IMR-90 (cell line): Measurements from ENCODE around the gene FAM163B. TPM values are rescaled to one million over a fixed set of nuclear protein-coding genes. Genes with fewer than 3 reads are reported as not detected.

Source experiments
- ATAC-seq: fragments of 200-7000 bp; cut with Tn5 transposase; 2 replicates; pipeline ENCODE4 v1.9.1; 2020; ENCODE audit warnings: low read depth, mild to moderate bottlenecking, moderate library complexity
- BruUV-seq: library from RNA; stranded (reverse); fragments of 400-500 nt; replicated peaks from 2 replicates; lab custom pipeline; 2021; lab: Mats Ljungman, UMichigan
- CTCF ChIA-PET: fragments of 300-600 bp; formaldehyde crosslinking; extraction: SDS; loops from one replicate; lab custom pipeline; 2021; ENCODE audit warnings: antibody characterized with exemption; lab: Yijun Ruan, JAX
- POLR2A ChIA-PET: fragments of 300-600 bp; sonication (Branson Sonifier 250); formaldehyde crosslinking; loops from one replicate; lab custom pipeline; 2022; ENCODE audit warnings: antibody characterized with exemption; ENCODE audit not compliant: unreplicated experiment; lab: Charles Lee
- DNase-seq: peaks from one replicate; pipeline ENCODE4 v3.0.0; 2013
- H2AFZ ChIP-seq: replicated peaks from 2 replicates; pipeline ENCODE3; 2013; ENCODE audit warnings: low read length, mild to moderate bottlenecking; ENCODE audit not compliant: poor library complexity
- H2AK5ac ChIP-seq: 2 replicates; pipeline ENCODE4 v1.6.1; 2013; ENCODE audit warnings: low read depth, low read length, inconsistent platforms
- H2AK9ac ChIP-seq: replicated peaks from 2 replicates; pipeline ENCODE3; 2013; ENCODE audit warnings: mild to moderate bottlenecking, low read depth, low read length, moderate library complexity; ENCODE audit not compliant: poor library complexity
- H2BK120ac ChIP-seq: 2 replicates; pipeline ENCODE4 v1.6.1; 2013; ENCODE audit warnings: low read depth, low read length, inconsistent platforms
- H2BK15ac ChIP-seq: 3 replicates; pipeline ENCODE4 v1.6.1; 2013; ENCODE audit warnings: low read depth, low read length, inconsistent platforms
- H2BK20ac ChIP-seq: 2 replicates; pipeline ENCODE4 v1.6.1; 2013; ENCODE audit warnings: low read depth, mild to moderate bottlenecking, inconsistent platforms, low read length, moderate library complexity
- H2BK5ac ChIP-seq: 2 replicates; pipeline ENCODE4 v1.6.1; 2013; ENCODE audit warnings: mild to moderate bottlenecking, low read depth, low read length, inconsistent platforms; ENCODE audit not compliant: poor library complexity, severe bottlenecking
- H3K14ac ChIP-seq: replicated peaks from 2 replicates; pipeline ENCODE4 v1.6.1; 2013; ENCODE audit warnings: low read depth, low read length, inconsistent platforms
- H3K18ac ChIP-seq: 2 replicates; pipeline ENCODE4 v1.6.1; 2013; ENCODE audit warnings: low read depth, low read length, control low read depth
- H3K23ac ChIP-seq: 2 replicates; pipeline ENCODE4 v1.6.1; 2013; ENCODE audit warnings: low read depth, low read length, inconsistent platforms
- H3K27ac ChIP-seq: 2 replicates; pipeline ENCODE4 v1.5.1; 2013; ENCODE audit warnings: mild to moderate bottlenecking, control low read depth, low read length; ENCODE audit not compliant: insufficient read depth
- H3K27me3 ChIP-seq: 2 replicates; pipeline ENCODE4 v1.6.1; 2013; ENCODE audit warnings: low read length; ENCODE audit not compliant: control insufficient read depth, insufficient read depth
- H3K36me3 ChIP-seq: 2 replicates; pipeline ENCODE4 v1.6.1; 2013; ENCODE audit warnings: low read length, mixed read lengths; ENCODE audit not compliant: control insufficient read depth, insufficient read depth
- H3K4ac ChIP-seq: 2 replicates; pipeline ENCODE4 v1.6.1; 2013; ENCODE audit warnings: low read depth, low read length, inconsistent platforms
- H3K4me1 ChIP-seq: 2 replicates; pipeline ENCODE4 v1.6.1; 2013; ENCODE audit warnings: low read length, mixed read lengths; ENCODE audit not compliant: control insufficient read depth, insufficient read depth
- H3K4me2 ChIP-seq: 2 replicates; pipeline ENCODE4 v1.6.1; 2013; ENCODE audit warnings: low read depth, mild to moderate bottlenecking, control low read depth, low read length, moderate library complexity
- H3K4me3 ChIP-seq: 2 replicates; pipeline ENCODE4 v1.5.1; 2013; ENCODE audit warnings: low read depth, mild to moderate bottlenecking, control low read depth, low read length, moderate library complexity; ENCODE audit not compliant: insufficient read depth
- H3K56ac ChIP-seq: 2 replicates; pipeline ENCODE4 v1.6.1; 2013; ENCODE audit warnings: low read length, inconsistent platforms; ENCODE audit not compliant: insufficient read depth; ENCODE audit errors: extremely low read depth
- H3K79me1 ChIP-seq, 2 experiments: 2 replicates each; pipeline ENCODE4 v1.6.1; 2013; ENCODE audit warnings: low read length in 2 of 2, inconsistent platforms in 1 of 2, low read depth in 1 of 2
- H3K9ac ChIP-seq: 2 replicates; pipeline ENCODE4 v1.6.1; 2013; ENCODE audit warnings: low read depth, low read length, control low read depth
- H3K9me1 ChIP-seq: 2 replicates; pipeline ENCODE4 v1.6.1; 2013; ENCODE audit warnings: low read length, inconsistent platforms; ENCODE audit not compliant: insufficient read depth
- H3K9me3 ChIP-seq: 2 replicates; pipeline ENCODE4 v1.6.1; 2013; ENCODE audit warnings: low read length; ENCODE audit not compliant: control insufficient read depth, insufficient read depth
- H4K20me1 ChIP-seq: 2 replicates; pipeline ENCODE4 v1.6.1; 2013; ENCODE audit warnings: low read length, inconsistent platforms; ENCODE audit not compliant: insufficient read depth
- H4K5ac ChIP-seq: 2 replicates; pipeline ENCODE4 v1.6.1; 2013; ENCODE audit warnings: mild to moderate bottlenecking, low read depth, low read length, control low read depth
- H4K8ac ChIP-seq, 2 experiments: 2 replicates each; pipeline ENCODE4 v1.6.1; 2013; ENCODE audit warnings: low read depth in 2 of 2, low read length in 2 of 2, control low read depth in 1 of 2, inconsistent platforms in 1 of 2
- H4K91ac ChIP-seq: 2 replicates; pipeline ENCODE4 v1.6.1; 2013; ENCODE audit warnings: low read depth, low read length, inconsistent platforms; ENCODE audit not compliant: insufficient read depth
- BHLHE40 ChIP-seq: fragments of 150-350 bp; IDR thresholded peaks from 2 replicates; pipeline ENCODE4 v1.6.1; 2016; ENCODE audit warnings: mild to moderate bottlenecking, low read depth, low read length
- CEBPB ChIP-seq: IDR thresholded peaks from 2 replicates; pipeline ENCODE4 v1.6.1; 2012; ENCODE audit warnings: low read depth, low read length, improper control_type of control experiment
- CHD1 ChIP-seq: IDR thresholded peaks from 2 replicates; pipeline ENCODE4 v1.6.1; 2012; ENCODE audit warnings: low read depth, low read length, improper control_type of control experiment
- FOS ChIP-seq: fragments of 150-350 bp; IDR thresholded peaks from 2 replicates; pipeline ENCODE4 v1.6.1; 2016; ENCODE audit warnings: low read depth, low read length
- MAFK ChIP-seq: IDR thresholded peaks from 2 replicates; pipeline ENCODE4 v1.6.1; 2012; ENCODE audit warnings: low read depth, low read length, improper control_type of control experiment
- MAZ ChIP-seq: IDR thresholded peaks from 2 replicates; pipeline ENCODE4 v1.6.1; 2012; ENCODE audit warnings: low read depth, mild to moderate bottlenecking, low read length, improper control_type of control experiment, moderate library complexity, borderline replicate concordance
- MXI1 ChIP-seq: IDR thresholded peaks from 2 replicates; pipeline ENCODE4 v1.6.1; 2012; ENCODE audit warnings: low read depth, mild to moderate bottlenecking, low read length, moderate library complexity, borderline replicate concordance
- NFE2L2 ChIP-seq: fragments of 150-350 bp; IDR thresholded peaks from 2 replicates; pipeline ENCODE4 v1.6.1; 2016; ENCODE audit warnings: low read depth, mild to moderate bottlenecking, low read length
- POLR2A ChIP-seq: IDR thresholded peaks from 2 replicates; pipeline ENCODE4 v1.6.1; 2012; ENCODE audit warnings: mild to moderate bottlenecking, low read depth, low read length
- RAD21 ChIP-seq: IDR thresholded peaks from 2 replicates; pipeline ENCODE4 v1.6.1; 2012; ENCODE audit warnings: low read length, improper control_type of control experiment
- RCOR1 ChIP-seq: IDR thresholded peaks from 2 replicates; pipeline ENCODE4 v1.6.1; 2012; ENCODE audit warnings: mild to moderate bottlenecking, low read length, improper control_type of control experiment; ENCODE audit not compliant: insufficient replicate concordance
- RFX5 ChIP-seq: IDR thresholded peaks from 2 replicates; pipeline ENCODE4 v1.8.0; 2012; ENCODE audit warnings: low read depth, mild to moderate bottlenecking, low read length, moderate library complexity
- SMC3 ChIP-seq: fragments of 150-350 bp; IDR thresholded peaks from 2 replicates; pipeline ENCODE4 v1.6.1; 2016; ENCODE audit warnings: low read depth, mild to moderate bottlenecking, antibody characterized with exemption, low read length, moderate library complexity
- WGBS, 2 experiments: methylation state at CpG; one replicate each; pipeline versions ENCODE4 v1.1.5 to v1.1.7; 2013; ENCODE audit warnings: missing lambda C conversion rate in 2 of 2; ENCODE audit not compliant: insufficient read length in 1 of 2; ENCODE audit errors: extremely low coverage in 2 of 2; 5-methylcytosine and 5-hydroxymethylcytosine counted together
- dilution Hi-C: fragments of 300-500 bp; cut with HindIII; formaldehyde crosslinking; loops from one replicate; pipeline ENCODE4 v1.14.3; 2018; ENCODE audit warnings: low sequenced_read_pairs; ENCODE audit not compliant: unreplicated experiment
- in situ Hi-C: fragments of 300-500 bp; cut with MboI; formaldehyde crosslinking; loops from 3 replicates; pipeline ENCODE4 v1.14.3; 2019; ENCODE audit warnings: low sequenced_read_pairs, inconsistent platforms, mixed read lengths
- intact Hi-C: fragments of 100-400 bp; cut with micrococcal nuclease; formaldehyde crosslinking; loops from 2 replicates; pipeline ENCODE4 v1.10.0; 2022
- polyA plus RNA-seq, 3 experiments: library from polyadenylated mRNA; depleted of rRNA; stranded (reverse); fragments of >200 nt; gene quantifications; 2 replicates each; pipeline ENCODE4 v1.2.3, GENCODE V29; 2012; ENCODE audit warnings: low replicate concordance in 1 of 3
- total RNA-seq: library from RNA; depleted of rRNA; stranded (reverse); fragments of >200 nt; gene quantifications from 2 replicates; pipeline ENCODE4 v1.2.3, GENCODE V29; 2012
- TF ChIP-seq, protein P1 (sequence below): fragments of 150-350 bp; IDR thresholded peaks from 2 replicates; pipeline ENCODE4 v1.6.1; 2016; ENCODE audit warnings: low read depth, mild to moderate bottlenecking, low read length, moderate library complexity, borderline replicate concordance
- TF ChIP-seq, protein P2 (sequence below): conservative IDR thresholded peaks from 2 replicates; pipeline ENCODE4 v1.5.1; 2012; ENCODE audit warnings: mild to moderate bottlenecking, low read depth, low read length, improper control_type of control experiment
- TF ChIP-seq, protein P3 (sequence below): fragments of 150-350 bp; IDR thresholded peaks from 2 replicates; pipeline ENCODE4 v1.6.1; 2017; ENCODE audit warnings: mild to moderate bottlenecking, antibody characterized with exemption, low read length, low read depth

The FAM163B gene
- total and polyA plus RNA-seq, 2 of the 4 experiments (the other 2 are of a cell fraction), result not detected

DNA sequence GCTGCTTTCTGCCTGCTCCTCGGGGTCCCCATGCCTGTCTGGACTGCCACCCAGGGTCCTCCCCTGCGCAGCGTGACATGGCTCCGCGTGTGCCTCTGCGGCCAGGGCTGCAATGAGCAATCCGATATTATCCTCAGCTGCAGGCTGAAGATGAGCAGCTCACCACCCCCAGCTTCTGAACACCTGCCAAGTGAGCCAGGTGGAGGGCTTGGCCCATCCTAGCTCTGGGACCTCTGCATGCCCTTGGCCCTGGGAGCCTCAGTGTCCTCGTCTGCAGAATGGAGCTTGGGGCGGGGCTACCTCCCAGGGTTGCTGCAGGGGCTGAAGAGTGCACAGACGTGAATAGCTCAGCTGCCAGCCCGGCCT lies 80.3 kb downstream of the FAM163B start:
- Histone ChIP-seq H2BK5ac (no peak overlapping the region), H3K27me3 (peaks cover 80% of the 10 kb centered on the region), H3K23ac (no peak overlapping the region), H3K4ac (no peak overlapping the region), H4K20me1 (peaks cover 2% of the 10 kb centered on the region; the same call in 1 of the 2 replicates), H3K4me3 (no peak overlapping the region), H4K5ac (no peak overlapping the region), H3K18ac (no peak overlapping the region), H3K9ac (no peak overlapping the region), H4K8ac (no peak overlapping the region), H2AK5ac (no peak overlapping the region), H2BK20ac (no peak overlapping the region), H3K4me1 (peaks cover 2% of the 10 kb centered on the region; the same call in 1 of the 2 replicates), H4K91ac (no peak overlapping the region), H3K79me1 (no peaks in the 10 kb centered on the region), H3K56ac (no peak overlapping the region), H3K36me3 (no peaks in the 10 kb centered on the region), H3K9me1 (no peaks in the 10 kb centered on the region), H2AFZ (no peak overlapping the region), H3K4me2 (no peak overlapping the region), H3K9me3 (no peaks in the 10 kb centered on the region), H2AK9ac (no peak overlapping the region), H3K14ac (no peak overlapping the region), H3K27ac (no peak overlapping the region), H2BK120ac (no peak overlapping the region), H2BK15ac (no peak overlapping the region)
- in situ Hi-C loops, result no loop called here
- intact Hi-C loops, result no loop called here
- dilution Hi-C loops, result no loop called here
- DNase-seq, result no peak
- CTCF ChIA-PET, result no interaction called here
- TF ChIP-seq MAZ, result no peak
- TF ChIP-seq CEBPB, result no peak
- no peak for TF ChIP-seq CHD1
- TF ChIP-seq MAFK, result no peak
- TF ChIP-seq RAD21, result no peak
- TF ChIP-seq SMC3, result no peak
- TF ChIP-seq, protein P1, sequence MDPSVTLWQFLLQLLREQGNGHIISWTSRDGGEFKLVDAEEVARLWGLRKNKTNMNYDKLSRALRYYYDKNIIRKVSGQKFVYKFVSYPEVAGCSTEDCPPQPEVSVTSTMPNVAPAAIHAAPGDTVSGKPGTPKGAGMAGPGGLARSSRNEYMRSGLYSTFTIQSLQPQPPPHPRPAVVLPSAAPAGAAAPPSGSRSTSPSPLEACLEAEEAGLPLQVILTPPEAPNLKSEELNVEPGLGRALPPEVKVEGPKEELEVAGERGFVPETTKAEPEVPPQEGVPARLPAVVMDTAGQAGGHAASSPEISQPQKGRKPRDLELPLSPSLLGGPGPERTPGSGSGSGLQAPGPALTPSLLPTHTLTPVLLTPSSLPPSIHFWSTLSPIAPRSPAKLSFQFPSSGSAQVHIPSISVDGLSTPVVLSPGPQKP, result no peak
- TF ChIP-seq RCOR1, result no peak
- no peak for TF ChIP-seq BHLHE40
- no peak for TF ChIP-seq MXI1
- TF ChIP-seq, protein P2, sequence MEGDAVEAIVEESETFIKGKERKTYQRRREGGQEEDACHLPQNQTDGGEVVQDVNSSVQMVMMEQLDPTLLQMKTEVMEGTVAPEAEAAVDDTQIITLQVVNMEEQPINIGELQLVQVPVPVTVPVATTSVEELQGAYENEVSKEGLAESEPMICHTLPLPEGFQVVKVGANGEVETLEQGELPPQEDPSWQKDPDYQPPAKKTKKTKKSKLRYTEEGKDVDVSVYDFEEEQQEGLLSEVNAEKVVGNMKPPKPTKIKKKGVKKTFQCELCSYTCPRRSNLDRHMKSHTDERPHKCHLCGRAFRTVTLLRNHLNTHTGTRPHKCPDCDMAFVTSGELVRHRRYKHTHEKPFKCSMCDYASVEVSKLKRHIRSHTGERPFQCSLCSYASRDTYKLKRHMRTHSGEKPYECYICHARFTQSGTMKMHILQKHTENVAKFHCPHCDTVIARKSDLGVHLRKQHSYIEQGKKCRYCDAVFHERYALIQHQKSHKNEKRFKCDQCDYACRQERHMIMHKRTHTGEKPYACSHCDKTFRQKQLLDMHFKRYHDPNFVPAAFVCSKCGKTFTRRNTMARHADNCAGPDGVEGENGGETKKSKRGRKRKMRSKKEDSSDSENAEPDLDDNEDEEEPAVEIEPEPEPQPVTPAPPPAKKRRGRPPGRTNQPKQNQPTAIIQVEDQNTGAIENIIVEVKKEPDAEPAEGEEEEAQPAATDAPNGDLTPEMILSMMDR, result no peak
- no peak for TF ChIP-seq POLR2A
- TF ChIP-seq NFE2L2, result no peak
- TF ChIP-seq RFX5, result no peak
- TF ChIP-seq FOS, result no peak
- TF ChIP-seq, protein P3, sequence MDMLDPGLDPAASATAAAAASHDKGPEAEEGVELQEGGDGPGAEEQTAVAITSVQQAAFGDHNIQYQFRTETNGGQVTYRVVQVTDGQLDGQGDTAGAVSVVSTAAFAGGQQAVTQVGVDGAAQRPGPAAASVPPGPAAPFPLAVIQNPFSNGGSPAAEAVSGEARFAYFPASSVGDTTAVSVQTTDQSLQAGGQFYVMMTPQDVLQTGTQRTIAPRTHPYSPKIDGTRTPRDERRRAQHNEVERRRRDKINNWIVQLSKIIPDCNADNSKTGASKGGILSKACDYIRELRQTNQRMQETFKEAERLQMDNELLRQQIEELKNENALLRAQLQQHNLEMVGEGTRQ, result no peak
- no CpG with 5 or more reads among the region's 11 CpGs for WGBS, 2 experiments
- no peak for ATAC-seq
- POLR2A ChIA-PET, result no interaction called here
- no TSS peak for BruUV-seq
